ENCODE results near the gene ZNF593OS. TPM values are rescaled to one million over a fixed set of nuclear protein-coding genes. Genes with fewer than 3 reads are reported as not detected.

The ZNF593OS gene
- polyA plus RNA-seq, 1 donor from 2014 or later = not detected

DNA sequence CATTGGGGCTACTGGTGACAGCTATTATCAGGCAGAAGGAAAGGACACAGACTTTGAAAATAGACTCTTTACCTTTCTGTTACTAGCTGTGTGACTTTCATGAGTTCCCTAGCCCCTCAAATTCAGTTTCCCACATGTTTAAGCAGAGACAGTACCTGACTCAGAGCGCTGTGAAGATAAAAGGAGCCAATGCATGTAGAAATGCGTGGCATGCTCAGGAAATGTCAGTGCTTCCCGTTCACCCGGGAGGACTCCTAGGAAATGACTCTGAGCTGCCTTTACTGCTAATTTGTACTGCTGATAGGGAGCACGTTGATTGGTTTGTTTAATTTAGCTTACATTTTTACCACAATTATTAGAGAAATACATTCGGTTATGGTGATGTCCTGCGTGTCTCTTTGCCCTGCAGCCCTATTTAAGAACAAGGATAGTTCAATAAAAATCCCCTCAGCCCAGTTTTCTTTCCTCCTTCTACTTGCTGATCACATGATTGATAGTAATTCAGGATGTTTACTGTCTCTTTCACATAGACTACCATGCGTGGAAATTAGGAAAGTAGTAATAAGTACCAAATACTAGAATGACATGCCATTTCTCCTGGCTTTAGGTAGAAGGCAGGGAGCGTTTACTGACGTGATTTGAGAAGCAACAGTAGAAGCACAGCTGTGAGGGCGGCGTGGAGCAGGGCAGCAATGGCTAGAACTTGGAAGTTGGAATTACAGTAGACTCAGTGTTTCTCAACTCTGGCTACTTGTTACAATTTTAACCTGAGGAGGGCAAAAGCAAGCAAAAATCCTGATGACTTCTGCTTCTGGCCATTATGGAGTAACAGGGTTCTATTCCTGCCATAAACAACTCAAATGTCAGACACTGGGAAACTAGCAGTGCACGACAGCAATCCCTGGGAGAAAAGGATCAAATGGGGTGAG, 44.1 kb downstream of the ZNF593OS start:
- H3K79me2 ChIP-seq (replicated peaks; ENCODE audit: insufficient read depth, low read length) = no peaks in the 10 kb centered on the region
- H3K4me3 ChIP-seq (ENCODE audit: low read length) = no peak overlapping the region
- no peaks in the 10 kb centered on the region for H4K20me1 ChIP-seq (ENCODE audit: insufficient read depth)
- H3K9me2 ChIP-seq (ENCODE audit: insufficient read depth, low read length) = no peaks in the 10 kb centered on the region
- no peak overlapping the region for H3K9ac ChIP-seq (ENCODE audit: low read length)
- no peaks in the 10 kb centered on the region for H3K27me3 ChIP-seq (ENCODE audit: insufficient read depth, low read depth, low read length)
- no peak overlapping the region for H3K4me2 ChIP-seq (ENCODE audit: low read length)
- TF ChIP-seq EP300 (conservative IDR thresholded peaks at IDR 0.05; ENCODE audit: poor library complexity, severe bottlenecking) (no peak), MXI1 (conservative IDR thresholded peaks at IDR 0.05; ENCODE audit: poor library complexity, severe bottlenecking) (no peak), SMC3 (conservative IDR thresholded peaks at IDR 0.05; ENCODE audit: poor library complexity) (no peak), TAF1 (IDR thresholded peaks at IDR 0.05; ENCODE audit: low read depth) (no peak), EZH2 (IDR thresholded peaks at IDR 0.05; ENCODE audit: borderline replicate concordance, insufficient read depth, low read length, poor library complexity, severe bottlenecking) (no peak), CTCF (IDR thresholded peaks at IDR 0.05; ENCODE audit: poor library complexity, severe bottlenecking) (no peak), POLR2AphosphoS5 (IDR thresholded peaks at IDR 0.05) (no peak), RAD21 (conservative IDR thresholded peaks at IDR 0.05) (no peak)
- TF ChIP-seq, protein P1, sequence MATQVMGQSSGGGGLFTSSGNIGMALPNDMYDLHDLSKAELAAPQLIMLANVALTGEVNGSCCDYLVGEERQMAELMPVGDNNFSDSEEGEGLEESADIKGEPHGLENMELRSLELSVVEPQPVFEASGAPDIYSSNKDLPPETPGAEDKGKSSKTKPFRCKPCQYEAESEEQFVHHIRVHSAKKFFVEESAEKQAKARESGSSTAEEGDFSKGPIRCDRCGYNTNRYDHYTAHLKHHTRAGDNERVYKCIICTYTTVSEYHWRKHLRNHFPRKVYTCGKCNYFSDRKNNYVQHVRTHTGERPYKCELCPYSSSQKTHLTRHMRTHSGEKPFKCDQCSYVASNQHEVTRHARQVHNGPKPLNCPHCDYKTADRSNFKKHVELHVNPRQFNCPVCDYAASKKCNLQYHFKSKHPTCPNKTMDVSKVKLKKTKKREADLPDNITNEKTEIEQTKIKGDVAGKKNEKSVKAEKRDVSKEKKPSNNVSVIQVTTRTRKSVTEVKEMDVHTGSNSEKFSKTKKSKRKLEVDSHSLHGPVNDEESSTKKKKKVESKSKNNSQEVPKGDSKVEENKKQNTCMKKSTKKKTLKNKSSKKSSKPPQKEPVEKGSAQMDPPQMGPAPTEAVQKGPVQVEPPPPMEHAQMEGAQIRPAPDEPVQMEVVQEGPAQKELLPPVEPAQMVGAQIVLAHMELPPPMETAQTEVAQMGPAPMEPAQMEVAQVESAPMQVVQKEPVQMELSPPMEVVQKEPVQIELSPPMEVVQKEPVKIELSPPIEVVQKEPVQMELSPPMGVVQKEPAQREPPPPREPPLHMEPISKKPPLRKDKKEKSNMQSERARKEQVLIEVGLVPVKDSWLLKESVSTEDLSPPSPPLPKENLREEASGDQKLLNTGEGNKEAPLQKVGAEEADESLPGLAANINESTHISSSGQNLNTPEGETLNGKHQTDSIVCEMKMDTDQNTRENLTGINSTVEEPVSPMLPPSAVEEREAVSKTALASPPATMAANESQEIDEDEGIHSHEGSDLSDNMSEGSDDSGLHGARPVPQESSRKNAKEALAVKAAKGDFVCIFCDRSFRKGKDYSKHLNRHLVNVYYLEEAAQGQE (IDR thresholded peaks at IDR 0.05; ENCODE audit: borderline replicate concordance) = no peak
- H2AFZ ChIP-seq (ENCODE audit: low read depth, low read length) = no peak overlapping the region
- H3K9me3 ChIP-seq (ENCODE audit: low read length) = no peaks in the 10 kb centered on the region
- no peaks in the 10 kb centered on the region for H3F3A ChIP-seq (ENCODE audit: insufficient read depth, low read length, poor library complexity, severe bottlenecking)
- H3K36me3 ChIP-seq (ENCODE audit: insufficient read depth, low read length) = peaks cover 6% of the 10 kb centered on the region
- H3K27ac ChIP-seq (ENCODE audit: low read length) = no peak overlapping the region

GRCh38 chr1:26126321-26127084, 45.1 kb downstream of the ZNF593OS start:
- Histone ChIP-seq H3K9me2 (ENCODE audit: insufficient read depth, low read length) (no peaks in the 10 kb centered on the region), H3K27ac (ENCODE audit: low read length) (no peak overlapping the region), H3F3A (ENCODE audit: insufficient read depth, low read length, poor library complexity, severe bottlenecking) (no peaks in the 10 kb centered on the region), H3K4me3 (ENCODE audit: low read length) (no peak overlapping the region), H3K9me3 (ENCODE audit: low read length) (no peaks in the 10 kb centered on the region), H3K9ac (ENCODE audit: low read length) (no peak overlapping the region), H4K20me1 (ENCODE audit: insufficient read depth) (no peaks in the 10 kb centered on the region), H3K27me3 (ENCODE audit: insufficient read depth, low read depth, low read length) (no peaks in the 10 kb centered on the region), H3K4me2 (ENCODE audit: low read length) (no peak overlapping the region), H3K79me2 (replicated peaks; ENCODE audit: insufficient read depth, low read length) (no peaks in the 10 kb centered on the region), H2AFZ (ENCODE audit: low read depth, low read length) (no peak overlapping the region), H3K36me3 (ENCODE audit: insufficient read depth, low read length) (peaks cover 6% of the 10 kb centered on the region)
- TF ChIP-seq EZH2 (IDR thresholded peaks at IDR 0.05; ENCODE audit: borderline replicate concordance, insufficient read depth, low read length, poor library complexity, severe bottlenecking) (no peak), SMC3 (conservative IDR thresholded peaks at IDR 0.05; ENCODE audit: poor library complexity) (no peak), RAD21 (conservative IDR thresholded peaks at IDR 0.05) (no peak), MXI1 (conservative IDR thresholded peaks at IDR 0.05; ENCODE audit: poor library complexity, severe bottlenecking) (no peak), TAF1 (IDR thresholded peaks at IDR 0.05; ENCODE audit: low read depth) (no peak), EP300 (conservative IDR thresholded peaks at IDR 0.05; ENCODE audit: poor library complexity, severe bottlenecking) (no peak), CTCF (IDR thresholded peaks at IDR 0.05; ENCODE audit: poor library complexity, severe bottlenecking) (no peak), POLR2AphosphoS5 (IDR thresholded peaks at IDR 0.05) (no peak)
- TF ChIP-seq, protein P1 (IDR thresholded peaks at IDR 0.05; ENCODE audit: borderline replicate concordance) = no peak

All from neural cell (in vitro differentiated cells).